ENCODE measurements around the gene SLC27A5.
"Not testable (repeated sequence)": the region's sequence is repeated elsewhere in the genome, so short reads cannot be mapped to it uniquely, and the experiment has no call there.

The SLC27A5 gene

DNA sequence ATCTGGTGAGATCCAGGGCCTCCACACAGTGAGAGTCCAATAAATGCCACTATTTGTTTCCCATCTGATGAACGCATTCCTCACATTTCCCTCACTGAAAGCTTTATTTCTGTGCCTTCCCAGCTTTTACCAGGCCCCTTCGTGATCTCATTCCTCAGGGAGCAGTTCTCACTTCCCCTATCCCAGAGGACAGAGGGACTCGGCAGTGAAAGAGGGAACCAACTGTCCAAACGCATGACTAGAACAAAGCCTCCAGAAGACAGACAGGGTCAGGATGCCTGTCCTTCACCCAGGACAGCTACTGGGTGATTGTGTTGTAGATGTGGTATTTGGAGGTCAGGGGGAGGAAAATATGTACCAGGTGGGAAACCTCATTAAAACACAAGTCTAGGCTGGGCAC, 9.9 kb upstream of the SLC27A5 start:
- DNase-seq: no peak

DNA sequence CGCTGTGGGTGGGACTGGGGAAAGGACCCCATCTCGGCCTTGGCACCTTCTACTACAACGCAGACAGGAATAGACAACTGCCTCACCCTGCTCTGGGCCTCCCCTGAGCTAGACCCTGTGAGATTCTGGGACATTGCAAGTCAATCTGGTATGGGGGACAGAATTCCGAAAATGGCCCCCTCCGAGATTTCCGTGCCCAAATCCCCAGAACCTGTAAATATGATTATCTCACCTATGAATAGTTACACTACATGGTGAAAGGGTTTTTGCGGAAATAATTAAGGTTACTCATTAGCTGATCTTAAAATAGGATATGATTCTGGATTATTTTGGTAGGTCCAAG, 8.4 kb upstream of the SLC27A5 start:
- no peak for DNase-seq

DNA sequence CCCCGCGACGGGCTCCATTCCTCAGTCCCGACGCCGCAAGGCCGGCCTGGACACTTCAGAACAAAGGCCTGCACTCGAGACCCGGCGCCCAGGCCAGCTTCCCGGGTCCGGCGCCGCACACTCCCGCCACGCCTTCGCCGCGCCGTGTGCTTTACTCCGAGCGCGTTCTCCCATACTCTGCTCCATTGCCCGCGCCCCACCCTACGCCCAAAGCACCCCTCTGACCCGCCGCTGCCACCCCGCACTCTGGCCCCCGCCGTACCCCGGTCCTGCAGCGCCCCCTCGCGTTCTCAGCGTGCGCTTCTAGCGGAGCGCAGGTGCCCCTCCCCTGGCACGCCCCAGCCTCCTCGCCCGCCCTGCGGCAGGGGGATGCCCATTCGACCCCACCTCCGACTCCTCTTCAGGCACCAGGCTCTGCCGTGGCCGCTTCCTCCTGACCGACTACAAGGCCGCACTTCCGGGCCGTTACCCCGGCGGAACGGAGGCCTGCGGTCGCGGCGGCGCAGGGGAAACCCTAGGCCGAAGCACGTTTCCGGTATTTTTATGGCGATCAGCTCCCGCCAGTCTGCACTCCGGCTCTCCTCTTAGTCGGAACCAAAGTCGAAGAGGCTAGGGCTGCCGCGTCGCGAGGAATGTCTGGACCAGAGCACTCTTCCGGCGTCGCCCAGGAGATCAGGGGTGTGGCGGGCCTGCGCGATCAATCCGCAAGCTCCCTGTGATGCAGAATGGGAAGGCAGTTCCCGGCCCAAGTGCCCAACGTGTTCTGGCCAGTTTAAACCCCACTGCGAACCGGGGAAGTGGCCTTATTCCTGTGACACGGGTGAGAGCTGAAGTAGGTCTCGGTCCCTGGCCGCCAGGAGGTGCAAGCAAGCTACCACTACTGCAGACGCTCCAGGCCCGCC, 7.8 kb upstream of the SLC27A5 start, which contains the start of gene ZBTB45:
Gene ZBTB45 (minus strand): TSS at position 456 of the 902 bp plus-strand sequence. CDS start 2,137 bp downstream, outside the sequence.
- DNase-seq: peak; percentile 94

DNA sequence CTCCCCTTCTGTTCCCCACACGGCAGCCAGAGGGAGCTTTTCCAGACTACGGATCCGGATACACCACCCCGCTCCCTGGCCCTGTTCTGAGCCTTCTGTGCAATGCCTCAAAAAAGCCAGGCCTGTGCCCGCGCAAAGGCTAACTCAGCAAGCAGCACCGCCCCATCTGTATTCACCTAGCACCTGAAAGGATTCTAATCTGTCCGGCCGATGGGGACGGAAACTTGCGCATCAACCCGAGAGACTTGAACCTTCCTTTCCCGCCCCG, 7.2 kb upstream of the SLC27A5 start:
- peak; percentile 52 to 56 for DNase-seq

DNA sequence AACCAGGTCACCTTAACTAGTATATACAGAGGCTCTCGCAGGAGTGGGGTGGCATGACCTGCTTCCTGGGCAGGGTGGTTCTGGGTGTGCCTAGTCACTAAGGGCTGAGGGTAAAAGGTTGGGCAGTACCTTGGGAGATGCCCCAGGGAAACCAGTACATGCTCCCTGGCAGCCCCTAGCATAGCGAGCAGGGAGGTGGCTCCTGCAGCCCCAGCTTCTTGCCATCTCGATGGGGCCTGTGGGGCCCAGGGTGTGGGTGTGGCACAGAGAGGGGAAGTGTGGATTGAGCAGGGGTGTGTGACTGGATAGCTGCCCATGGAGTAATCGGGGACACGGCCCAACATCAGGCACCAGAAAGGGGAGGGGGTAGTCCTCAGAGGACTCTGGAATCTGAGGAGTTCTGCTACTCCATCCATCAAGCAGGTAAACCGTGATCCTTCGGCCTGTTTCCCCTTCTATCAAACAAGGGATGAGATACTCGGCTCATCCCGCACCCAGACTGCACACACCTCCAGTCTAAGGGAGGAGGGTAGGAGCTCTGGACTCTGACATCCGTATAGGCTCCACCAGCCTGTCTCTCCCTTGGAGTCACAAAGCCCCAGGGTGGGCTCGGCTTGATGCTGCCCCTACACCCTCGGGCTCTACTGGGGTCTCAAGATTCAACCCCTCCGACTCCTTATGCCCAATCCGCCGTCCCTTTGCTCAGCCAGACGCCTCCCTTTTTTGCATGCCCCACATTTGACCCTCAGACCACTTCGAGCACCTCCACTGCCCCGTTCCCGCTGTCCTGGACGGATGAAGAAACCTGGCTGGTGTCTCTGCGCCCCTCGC, 6.7 kb upstream of the SLC27A5 start:
- no peak for DNase-seq

DNA sequence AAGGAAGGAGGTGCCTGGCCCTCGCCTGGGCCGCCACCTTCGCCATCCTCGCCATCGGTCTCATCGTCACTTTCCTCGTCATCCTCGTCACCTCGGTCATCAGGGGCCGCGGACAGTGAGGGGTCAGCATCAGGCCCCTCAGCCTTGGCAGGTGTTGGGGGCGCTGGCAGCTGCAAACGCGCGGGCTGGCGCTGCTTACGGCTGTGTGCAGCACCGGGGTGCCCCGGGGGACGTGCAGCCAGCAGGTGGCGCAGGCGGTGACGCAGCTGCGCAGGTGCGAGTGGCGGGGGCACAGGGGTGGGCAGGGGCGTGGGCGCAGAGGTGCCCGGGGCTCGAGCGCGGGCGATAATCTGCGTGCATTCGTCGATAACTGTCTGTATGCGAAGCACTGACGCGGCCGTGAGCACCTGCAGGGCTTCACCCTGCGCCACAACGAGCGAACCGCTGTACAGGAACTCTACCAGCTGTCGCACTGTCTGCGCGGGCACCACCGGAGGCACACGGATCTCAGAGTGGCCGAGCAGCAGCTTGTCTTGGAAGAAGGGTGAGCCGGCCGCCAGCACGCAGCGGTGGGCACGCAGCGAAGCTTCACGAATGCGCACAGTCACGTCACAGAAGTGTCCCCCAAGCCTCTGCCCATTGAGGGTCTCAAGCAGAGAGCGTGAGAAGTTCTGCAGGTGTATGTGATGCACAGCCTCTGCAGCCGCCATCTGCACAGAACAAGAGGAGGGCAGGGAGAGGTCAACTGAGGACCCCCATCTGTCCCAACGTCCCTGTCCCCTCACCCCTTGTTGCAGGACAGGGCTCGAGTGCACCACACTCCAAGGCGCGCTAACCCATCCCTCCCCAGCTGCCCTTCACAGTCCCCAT, 5.4 kb upstream of the SLC27A5 start:
- DNase-seq: no peak

DNA sequence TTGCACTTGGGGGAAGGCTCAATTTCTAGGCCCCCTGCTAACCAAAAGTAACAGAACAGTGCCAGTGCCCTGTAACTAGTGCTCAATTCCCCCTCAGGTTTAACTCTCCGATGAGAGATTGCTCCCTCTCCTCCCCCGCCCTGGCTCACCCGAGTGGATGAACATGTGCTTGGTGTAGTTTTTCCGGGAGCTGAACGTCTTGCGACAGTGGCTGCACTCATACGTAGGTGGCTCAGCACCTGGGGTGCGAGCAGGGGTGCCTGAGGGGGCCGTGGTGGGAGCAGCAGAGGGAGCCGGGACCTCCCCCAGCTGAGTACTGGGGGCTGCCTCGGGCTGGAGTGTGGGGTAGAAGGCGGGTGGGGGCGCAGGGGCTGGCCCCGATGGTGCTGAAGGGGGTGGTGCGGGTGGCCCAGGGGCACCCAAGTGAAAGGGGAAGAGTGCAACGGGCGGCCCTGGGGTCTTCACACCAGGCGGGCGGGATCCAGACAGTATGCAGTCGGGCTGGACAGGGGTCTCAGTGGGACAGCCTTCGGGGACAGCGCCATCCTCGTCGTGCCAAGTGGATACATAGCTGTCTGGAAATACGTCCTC, 4.5 kb upstream of the SLC27A5 start:
- no peak for DNase-seq

DNA sequence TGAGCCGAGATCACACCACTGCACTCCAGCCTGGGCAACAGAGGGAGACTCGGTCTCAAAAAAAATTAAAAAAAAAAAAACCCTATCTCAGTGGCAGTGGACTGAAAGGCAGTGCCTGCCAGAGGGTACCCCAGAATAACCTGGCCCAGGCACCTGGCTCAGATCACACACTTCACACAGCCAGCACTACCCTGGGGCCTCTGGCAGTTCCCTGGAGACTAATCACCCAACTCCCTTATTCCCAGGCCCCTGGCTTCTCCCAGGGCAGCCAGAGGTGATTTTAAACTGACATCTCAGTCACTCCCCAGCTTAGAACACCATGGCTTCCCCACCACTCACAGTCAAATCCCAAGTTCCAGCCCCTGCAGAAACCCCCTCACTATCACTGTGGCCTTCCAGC, 3.5 kb upstream of the SLC27A5 start:
- DNase-seq: no peak

DNA sequence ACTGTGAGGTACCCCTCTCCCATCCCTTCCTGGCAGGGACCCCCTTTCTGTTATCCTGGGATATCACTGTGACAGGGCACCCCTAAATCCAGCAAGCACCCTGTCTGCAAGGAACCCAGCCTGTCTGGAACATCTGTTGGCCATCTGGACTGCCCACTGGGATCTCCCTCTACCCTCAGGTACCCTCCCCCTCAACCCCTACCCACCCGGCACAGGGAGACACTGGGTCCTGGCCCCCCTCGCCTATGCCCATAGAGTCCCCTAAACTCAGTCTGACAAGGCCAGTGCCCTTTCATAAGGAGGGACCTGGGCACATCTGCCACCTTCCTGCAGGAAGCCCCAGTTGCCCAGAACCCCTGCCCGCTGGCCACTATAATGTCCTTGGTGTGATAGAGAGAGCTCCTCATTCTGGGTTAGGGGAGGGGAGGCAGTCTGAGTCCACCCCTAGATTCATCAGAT, 2.8 kb upstream of the SLC27A5 start:
- DNase-seq: no peak

DNA sequence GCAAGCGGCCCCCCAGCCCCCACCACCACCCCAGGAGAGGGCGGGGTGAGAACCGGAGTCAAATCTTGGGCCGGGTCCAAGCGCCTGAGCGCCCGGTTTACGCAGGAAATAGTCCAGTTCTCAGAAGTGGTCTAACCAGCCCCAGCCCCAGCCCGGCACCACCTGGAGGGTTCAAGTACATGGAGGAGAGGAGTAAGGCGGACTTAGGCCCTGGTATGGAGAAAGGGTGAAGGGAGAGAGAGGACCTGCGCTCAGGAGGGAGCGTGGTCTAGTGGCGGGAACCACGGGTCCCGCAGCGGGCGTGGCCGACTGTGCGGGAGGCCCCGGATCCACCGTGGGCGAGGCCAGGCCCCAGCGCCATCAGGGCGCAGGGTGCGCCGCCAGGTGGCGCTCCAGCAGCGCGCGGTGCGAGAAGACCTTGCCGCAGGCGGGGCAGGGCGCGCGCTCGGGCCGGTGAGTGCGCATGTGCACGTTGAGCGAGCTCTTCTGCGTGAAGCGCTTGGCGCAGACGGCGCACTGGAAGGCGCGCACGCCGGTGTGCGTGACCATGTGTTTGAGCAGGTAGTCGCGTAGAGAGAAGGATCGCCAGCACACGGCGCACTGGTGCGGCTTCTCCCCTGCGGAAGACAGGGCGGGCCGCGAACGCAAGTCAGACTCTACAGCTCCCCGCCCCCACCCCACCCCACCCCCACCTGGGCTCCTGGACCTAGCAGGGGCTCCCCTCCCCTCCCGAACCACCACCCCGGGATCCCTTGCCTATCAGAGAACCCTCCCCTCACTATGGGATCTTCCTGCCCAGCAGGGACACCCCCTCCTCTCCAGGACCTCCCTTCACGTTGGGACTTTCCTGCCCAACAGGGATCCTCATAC, 2.1 kb upstream of the SLC27A5 start:
- peak; percentile 93 for DNase-seq

DNA sequence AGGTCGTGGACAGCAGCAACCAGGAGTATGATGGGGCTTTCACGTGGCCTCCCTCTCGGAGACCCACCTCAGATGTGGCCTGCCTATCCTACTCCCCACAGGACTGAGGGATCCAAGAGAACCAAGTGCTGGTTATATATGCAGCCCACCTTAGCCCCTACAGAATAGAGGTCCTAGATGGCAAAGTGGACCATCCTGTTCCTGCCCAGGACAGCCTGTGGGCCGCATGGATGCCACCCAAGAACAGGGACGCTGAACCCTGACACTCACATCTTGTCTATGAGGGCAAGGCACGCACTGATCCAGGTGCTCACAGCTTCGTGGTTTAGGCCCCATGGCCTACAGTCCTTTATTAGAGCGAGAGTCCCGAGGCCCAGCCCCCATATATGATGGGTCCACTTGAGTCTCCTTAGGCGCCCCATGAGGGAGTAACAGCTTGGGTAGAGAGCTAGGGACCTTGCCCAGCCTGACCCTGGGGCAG, 1.5 kb upstream of the SLC27A5 start:
- no peak for DNase-seq

DNA sequence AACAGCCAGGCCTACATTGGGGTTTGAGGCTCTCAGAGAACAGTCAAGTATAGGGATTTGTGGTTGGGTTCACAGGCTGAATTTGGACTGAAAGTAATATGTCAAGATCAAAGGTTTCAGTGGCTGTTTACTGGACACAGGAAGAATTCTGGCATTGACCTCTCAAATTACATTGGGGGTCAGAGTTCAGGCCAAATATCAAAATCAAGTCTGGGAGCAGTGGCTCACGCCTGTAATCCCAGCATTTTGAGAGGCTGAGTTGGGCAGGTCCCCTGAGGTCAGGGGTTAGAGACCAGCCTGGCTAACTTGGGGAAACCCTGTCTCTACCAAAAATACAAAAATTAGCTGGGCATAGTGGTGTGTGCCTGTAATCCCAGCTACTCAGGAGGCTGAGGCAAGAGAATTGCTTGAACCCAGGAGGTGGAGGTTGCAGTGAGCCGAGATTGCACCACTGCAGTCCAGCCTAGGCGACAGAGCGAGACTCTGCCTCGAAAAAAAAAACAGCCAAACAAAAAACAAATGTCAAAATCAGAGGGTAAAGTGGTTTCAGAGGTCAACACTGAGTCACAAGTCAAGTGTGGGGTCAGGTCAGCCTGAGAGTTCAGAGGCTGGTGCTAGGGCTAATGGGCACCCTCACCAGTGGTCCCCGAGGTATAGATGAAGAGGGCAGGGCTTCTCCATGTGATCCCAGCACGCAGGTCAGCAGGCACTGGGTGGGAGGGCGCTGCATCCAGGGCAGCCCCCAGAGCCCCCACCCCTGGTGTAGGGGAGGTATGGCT, 1.5 kb downstream of the SLC27A5 start:
- DNase-seq: no peak

DNA sequence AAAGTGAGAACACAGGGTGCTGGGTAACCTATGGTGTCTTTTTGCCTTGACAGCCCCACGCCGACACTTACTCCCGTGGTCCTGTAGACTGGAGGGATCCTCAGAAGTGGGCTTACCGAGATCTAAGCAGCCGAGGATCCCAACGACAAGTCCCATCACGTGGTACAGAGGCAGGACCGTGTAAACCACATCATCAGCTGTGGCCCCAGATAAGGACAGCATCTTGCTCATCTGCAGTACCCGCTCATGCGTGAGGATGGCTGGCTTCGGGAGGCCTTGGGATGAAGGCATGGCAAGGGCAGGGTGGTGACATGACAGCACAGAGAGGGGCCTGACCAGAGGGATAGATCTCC, 2.1 kb downstream of the SLC27A5 start:
- no peak for DNase-seq

DNA sequence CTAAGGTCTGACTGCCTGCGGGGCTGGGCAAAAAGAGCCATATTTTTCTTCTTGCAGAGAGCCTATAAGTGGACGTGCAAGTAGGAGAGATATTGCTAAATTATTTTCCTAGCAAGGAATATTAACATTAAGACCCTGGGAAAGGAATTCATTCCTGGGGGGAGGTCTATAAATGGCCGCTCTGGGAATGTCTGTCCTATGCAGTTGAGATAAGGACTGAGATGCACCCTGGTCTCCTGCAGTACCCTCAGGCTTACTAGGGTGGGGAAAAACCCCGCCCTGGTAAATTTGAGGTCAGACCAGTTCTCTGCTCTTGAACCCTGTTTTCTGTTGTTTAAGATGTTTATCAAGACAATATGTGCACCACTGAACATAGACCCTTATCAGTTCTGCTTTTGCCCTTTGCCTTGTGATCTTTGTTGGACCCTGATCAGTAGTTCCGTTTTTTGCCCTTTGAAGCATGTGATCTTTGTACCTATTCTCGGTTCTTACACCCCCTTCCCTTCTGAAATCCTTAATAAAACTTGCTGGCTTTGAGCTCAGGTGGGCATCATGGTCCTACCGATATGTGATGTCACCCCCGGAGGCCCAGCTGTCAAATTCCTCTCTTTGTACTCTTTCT, 4.1 kb downstream of the SLC27A5 start:
- not testable (repeated sequence) for DNase-seq

DNA sequence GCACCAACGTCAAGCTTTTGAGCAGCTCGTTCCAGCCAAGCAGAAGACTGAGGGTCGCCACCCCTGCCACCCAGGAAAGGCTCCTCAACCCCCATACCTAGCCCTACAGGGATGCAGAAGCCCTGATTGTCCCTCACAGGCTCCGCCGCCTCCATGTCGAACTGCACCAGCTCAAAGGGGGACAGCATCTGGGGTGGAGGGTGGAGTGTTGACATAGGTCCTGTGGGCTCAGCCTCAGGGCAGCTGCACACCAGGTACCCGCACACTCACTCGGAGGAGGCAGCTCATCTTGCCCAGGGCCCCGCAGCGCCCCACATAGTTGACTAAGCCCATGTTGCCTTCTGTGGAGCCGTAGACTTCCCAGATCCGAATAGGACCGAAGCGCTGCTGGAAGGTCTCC, 11.6 kb downstream of the SLC27A5 start:
- no peak for DNase-seq

DNA sequence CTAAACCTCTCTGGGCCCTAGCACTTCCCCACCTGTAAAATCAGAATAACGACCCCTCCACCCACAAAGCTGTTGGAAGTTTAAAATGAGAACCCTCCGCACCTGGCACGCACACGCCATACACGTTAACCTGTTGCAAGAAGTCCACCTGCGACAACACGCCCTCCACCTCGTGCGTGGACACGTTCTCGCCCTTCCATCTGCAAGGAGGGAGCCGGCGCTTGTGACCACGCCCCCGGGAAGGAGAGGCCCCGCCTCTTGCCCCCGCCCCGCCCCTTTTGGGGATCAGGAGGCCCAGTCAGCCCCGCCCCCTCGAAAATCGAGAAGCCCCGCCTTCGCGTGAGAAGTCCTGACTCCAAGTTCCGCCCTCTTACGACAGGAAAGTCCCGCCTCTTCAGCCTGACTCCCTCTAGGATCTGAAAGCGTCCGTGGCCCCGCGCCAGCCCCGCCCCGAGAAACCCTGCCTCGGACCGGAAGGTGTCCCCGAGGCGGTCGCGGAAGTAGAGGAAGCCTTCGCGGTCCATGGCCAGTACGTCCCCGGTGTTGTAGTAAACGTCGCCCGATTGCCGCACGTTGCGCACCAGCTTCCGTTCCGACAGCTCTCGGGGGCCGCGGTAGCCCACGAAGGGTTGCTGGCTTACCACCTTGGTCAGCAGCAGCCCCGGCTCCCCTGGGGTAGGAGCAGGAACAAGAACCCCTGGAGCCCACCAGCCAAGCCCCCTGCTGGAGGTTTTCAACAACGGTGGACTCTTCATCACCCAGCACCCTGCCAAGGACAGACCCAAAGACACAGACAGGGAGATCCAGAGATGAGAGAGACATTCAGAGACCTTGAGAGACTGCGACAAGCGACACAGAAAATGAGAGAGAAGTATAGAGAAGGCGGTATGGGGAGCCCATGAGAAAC, 12.5 kb downstream of the SLC27A5 start:
- DNase-seq: peak; percentile 98

DNA sequence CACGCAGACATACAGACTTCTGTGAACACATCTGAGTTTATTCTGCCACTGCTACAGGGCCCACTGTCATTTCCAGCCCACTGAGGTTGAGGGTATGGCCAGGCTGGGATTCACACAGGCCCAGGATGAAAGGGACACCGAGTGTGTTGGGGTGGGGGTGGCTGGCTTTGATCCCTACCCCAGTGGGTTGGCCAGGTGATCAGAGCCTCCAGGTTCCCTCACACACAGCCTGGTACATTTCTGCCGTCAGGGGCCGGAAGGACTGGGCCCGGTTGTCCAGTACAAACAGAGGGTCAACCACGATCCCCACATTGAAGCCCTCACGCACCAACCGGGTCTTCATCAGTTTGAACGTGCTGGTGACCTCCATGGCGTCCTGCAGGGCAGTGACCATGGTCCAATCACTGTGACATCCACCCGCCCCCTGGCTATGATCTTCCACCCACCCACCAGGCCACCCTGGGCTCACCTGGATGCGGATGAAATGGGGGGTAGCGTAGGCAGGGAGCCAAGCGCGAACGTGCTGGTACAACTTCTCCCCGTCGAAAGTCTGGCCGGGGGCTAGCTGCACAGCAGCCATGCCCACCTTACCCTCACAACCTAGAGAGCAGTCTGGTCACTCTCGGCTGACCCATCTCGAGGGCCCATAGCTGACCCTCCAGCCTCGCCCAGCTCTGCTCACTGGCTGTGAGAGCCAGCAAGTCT, 13.3 kb downstream of the SLC27A5 start:
- DNase-seq: no peak

DNA sequence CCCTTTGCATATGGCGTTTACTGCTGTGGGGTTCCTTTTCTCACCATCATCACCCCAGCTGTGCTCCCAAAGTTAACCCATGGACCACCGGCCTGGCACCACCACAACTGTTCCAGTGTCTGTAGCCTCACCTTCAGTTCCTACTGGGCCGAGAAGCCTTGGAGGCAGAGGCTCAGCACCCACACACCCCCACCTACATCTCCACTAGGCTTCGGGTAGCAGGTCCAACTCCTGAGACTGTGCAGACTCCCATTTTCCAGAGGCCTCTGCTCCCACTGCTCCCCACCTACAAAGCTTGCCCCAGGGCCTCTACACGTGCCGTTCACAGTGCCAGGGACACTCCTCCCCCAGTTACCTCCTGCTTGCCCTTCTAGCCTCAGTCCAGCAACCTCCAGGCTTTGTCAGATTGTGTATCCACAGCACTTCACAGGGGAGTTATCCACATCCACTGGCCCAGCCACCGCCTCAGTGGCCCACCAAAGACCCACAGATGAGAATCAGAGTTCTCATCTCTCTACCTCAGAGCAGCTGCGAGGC, 14.1 kb downstream of the SLC27A5 start:
- DNase-seq: no peak

Data from CD4-positive, alpha-beta T cell treated with Interleukin-4 for 1 hour (primary cell).